Neural cell (in vitro differentiated cells): Measurements from ENCODE around the gene HMSD. TPM values are rescaled to one million over a fixed set of nuclear protein-coding genes. Genes with fewer than 3 reads are reported as not detected.

ENCODE experiments used
- polyA plus RNA-seq: library from polyadenylated mRNA; depleted of rRNA; stranded (reverse); fragments of >200 nt; gene quantifications from 2 replicates; pipeline ENCODE4 v1.2.3, GENCODE V29; 2014

HMSD gene
- polyA plus RNA-seq, 1 donor from 2014 or later, result not detected

Other genes starting within 250 kb of the HMSD start
- gene SERPINB11, start 246.3 kb upstream of the HMSD start, polyA plus RNA-seq, result not detected in 2 replicates
- not detected in 2 replicates for gene SERPINB7, start 173.9 kb upstream of the HMSD start, polyA plus RNA-seq
- gene SERPINB2, start 61.6 kb upstream of the HMSD start, polyA plus RNA-seq, result not detected in 2 replicates
- not detected in 2 replicates for gene SERPINB10, start 41.3 kb upstream of the HMSD start, polyA plus RNA-seq
- 2.0 and 7.0 TPM in 2 replicates for gene SERPINB8, start 20.8 kb downstream of the HMSD start, polyA plus RNA-seq
- gene LINC00305, start 199.8 kb downstream of the HMSD start, polyA plus RNA-seq, result not detected in 2 replicates